Brain microvascular endothelial cell (primary cell): ENCODE data around the gene ALDH5A1.

Source experiments
- DNase-seq: peaks from one replicate; pipeline ENCODE4 v3.0.0-alpha.2; 2020
- H3K27ac ChIP-seq: fragments of 250-450 bp; sonication (Bioruptor Pico); 2 replicates; pipeline ENCODE4 v1.5.1; 2020; ENCODE audit warnings: mild to moderate bottlenecking, moderate library complexity
- H3K27me3 ChIP-seq: fragments of 250-450 bp; sonication (Bioruptor Pico); replicated peaks from 2 replicates; pipeline ENCODE4 v1.5.1; 2020; ENCODE audit warnings: mild to moderate bottlenecking
- H3K36me3 ChIP-seq: fragments of 250-450 bp; sonication (Bioruptor Pico); replicated peaks from 2 replicates; pipeline ENCODE4 v1.5.1; 2020; ENCODE audit warnings: mild to moderate bottlenecking
- H3K4me3 ChIP-seq: 2 replicates; pipeline ENCODE4 v1.5.1; 2011; ENCODE audit warnings: low read depth, mild to moderate bottlenecking, control low read depth, low read length, moderate library complexity
- in situ Hi-C: cut with HindIII; loops from 2 replicates; pipeline ENCODE4 v1.10.0; 2017; ENCODE audit warnings: low sequenced_read_pairs, low pct_ligation_motif_present
- TF ChIP-seq, protein P1 (sequence below): IDR thresholded peaks from 2 replicates; pipeline ENCODE4 v1.5.1; 2011; ENCODE audit warnings: low read depth, mild to moderate bottlenecking, moderate library complexity, low read length, control low read depth, inconsistent platforms; ENCODE audit errors: missing control alignments

The ALDH5A1 gene

DNA sequence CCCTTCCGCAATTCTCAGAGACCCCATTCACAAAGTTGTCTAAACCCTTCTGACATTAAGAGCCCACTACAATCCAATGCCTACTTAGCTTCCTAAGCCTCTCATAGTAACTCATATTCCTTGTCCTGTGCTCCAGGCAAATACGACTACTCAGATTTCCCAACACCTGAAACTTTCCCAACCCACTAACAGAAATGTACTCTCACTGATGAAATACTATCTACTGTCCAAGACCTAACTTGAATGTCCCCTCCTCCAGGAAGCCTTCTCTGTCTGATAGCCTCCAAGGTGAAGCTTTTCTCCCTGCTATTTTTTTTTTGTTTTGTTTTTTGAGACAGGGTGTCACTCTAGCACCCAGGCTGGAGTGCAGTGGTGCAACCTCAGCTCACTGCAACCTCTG lies 35.8 kb upstream of the ALDH5A1 start:
- Histone ChIP-seq H3K27me3 (no peaks in the 10 kb centered on the region), H3K27ac (no peak overlapping the region), H3K4me3 (no peak overlapping the region), H3K36me3 (no peaks in the 10 kb centered on the region)
- TF ChIP-seq, protein P1, sequence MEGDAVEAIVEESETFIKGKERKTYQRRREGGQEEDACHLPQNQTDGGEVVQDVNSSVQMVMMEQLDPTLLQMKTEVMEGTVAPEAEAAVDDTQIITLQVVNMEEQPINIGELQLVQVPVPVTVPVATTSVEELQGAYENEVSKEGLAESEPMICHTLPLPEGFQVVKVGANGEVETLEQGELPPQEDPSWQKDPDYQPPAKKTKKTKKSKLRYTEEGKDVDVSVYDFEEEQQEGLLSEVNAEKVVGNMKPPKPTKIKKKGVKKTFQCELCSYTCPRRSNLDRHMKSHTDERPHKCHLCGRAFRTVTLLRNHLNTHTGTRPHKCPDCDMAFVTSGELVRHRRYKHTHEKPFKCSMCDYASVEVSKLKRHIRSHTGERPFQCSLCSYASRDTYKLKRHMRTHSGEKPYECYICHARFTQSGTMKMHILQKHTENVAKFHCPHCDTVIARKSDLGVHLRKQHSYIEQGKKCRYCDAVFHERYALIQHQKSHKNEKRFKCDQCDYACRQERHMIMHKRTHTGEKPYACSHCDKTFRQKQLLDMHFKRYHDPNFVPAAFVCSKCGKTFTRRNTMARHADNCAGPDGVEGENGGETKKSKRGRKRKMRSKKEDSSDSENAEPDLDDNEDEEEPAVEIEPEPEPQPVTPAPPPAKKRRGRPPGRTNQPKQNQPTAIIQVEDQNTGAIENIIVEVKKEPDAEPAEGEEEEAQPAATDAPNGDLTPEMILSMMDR = no peak
- no peak for DNase-seq
- in situ Hi-C loops = no loop called here

DNA sequence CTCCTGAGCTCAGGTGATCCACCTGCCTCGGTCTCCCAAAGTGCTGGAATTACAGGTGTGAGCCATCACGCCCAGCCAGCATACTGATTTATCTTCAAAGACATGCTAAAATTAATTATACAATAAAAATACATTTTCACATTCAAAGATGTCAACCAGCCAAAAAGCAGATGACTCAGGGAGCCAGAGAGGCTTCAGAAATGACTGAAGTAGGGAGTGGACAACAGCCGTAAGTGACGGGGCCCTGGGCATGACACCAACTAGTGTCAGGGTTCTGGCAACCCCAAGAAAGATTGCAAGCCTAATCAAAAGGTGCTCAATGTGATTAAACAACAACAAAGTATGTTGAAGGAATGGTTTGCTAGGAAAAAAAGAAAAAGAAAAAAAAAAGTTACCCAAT lies 33.8 kb upstream of the ALDH5A1 start:
- Histone ChIP-seq H3K27ac (no peak overlapping the region), H3K27me3 (no peaks in the 10 kb centered on the region), H3K36me3 (no peaks in the 10 kb centered on the region), H3K4me3 (no peak overlapping the region)
- in situ Hi-C loops = no loop called here
- TF ChIP-seq, protein P1 = no peak
- DNase-seq = no peak

DNA sequence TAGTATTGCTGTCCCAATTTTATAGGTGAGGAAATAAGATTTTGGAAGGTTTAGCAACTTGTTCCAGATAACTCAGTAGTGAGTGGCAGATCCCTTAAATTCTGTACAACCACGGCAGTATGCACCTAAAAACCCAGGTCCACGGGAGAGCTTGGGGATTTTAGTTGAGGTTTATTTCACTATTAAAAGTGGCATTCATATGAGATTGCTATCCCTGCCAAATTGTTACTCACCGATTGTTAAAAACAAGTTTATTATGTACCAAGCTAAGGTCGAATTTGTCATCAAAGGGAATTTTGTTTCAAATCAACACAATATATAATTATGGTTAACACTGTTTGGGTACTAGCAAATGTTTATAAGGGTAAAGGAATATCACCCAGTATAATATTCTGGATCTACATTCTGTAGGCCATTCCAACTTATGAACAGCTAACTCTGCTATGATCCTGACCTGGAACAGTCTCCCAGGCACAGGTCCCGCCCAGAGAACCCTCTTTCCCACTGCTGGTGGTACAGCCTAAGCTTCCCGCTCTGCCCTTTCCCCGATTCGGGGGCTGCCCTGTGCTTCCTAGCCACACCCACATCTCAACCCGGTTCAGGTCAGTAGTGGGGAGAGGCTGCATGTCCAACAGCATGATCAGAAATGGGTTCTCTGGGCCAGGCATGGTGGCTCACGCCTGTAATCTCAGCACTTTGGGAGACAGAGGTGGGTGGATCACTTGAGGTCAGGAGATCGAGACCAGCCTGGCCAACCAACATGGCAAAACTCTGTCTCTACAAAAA lies 30.3 kb upstream of the ALDH5A1 start:
- Histone ChIP-seq H3K36me3 (no peaks in the 10 kb centered on the region), H3K4me3 (no peak overlapping the region), H3K27ac (no peak overlapping the region), H3K27me3 (no peaks in the 10 kb centered on the region)
- in situ Hi-C loops = no loop called here
- DNase-seq = no peak
- TF ChIP-seq, protein P1 = no peak

DNA sequence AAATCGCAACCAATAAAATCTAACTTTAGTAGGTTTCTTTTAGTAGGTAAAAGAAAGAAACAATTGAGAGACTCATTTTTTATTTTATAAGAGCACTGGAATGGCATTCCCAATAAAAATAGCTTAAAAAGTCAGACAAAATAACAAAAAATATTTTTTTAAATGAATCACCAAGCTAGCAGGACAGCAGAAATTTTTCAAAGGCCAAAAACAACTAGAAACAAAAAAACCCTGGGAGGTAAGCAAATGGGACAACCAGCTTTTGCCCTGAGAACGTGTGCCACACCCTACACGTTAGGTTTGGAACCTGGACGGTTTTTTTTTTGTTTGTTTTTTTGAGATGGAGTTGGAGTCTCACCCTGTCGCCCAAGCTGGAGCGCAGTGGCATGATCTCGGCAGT lies 25.0 kb upstream of the ALDH5A1 start:
- in situ Hi-C loops = no loop called here
- no peak overlapping the region for H3K27ac ChIP-seq
- DNase-seq = no peak
- H3K27me3 ChIP-seq = no peaks in the 10 kb centered on the region
- TF ChIP-seq, protein P1 = no peak
- no peaks in the 10 kb centered on the region for H3K36me3 ChIP-seq
- no peak overlapping the region for H3K4me3 ChIP-seq

DNA sequence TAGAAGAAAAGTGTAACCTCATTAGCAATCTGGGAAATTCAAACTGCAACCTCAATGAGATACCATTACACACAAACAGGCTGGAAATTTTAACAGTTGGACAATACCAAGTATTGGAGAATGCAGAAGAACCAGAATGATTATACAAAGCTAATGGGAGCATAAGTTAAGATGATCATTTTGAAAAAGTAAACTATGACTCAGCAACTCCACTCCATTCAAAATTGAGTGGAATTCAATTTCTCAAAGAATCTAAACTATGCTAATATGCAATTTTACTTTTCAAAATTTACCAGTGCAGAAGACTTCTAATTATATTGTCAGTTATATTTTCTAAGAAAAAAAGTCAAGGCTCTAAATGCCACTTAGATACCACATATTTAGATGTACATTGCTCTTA lies 22.6 kb upstream of the ALDH5A1 start:
- H3K4me3 ChIP-seq = no peak overlapping the region
- DNase-seq = no peak
- no peak overlapping the region for H3K27ac ChIP-seq
- no peaks in the 10 kb centered on the region for H3K36me3 ChIP-seq
- no peaks in the 10 kb centered on the region for H3K27me3 ChIP-seq
- TF ChIP-seq, protein P1 = no peak
- in situ Hi-C loops = no loop called here

DNA sequence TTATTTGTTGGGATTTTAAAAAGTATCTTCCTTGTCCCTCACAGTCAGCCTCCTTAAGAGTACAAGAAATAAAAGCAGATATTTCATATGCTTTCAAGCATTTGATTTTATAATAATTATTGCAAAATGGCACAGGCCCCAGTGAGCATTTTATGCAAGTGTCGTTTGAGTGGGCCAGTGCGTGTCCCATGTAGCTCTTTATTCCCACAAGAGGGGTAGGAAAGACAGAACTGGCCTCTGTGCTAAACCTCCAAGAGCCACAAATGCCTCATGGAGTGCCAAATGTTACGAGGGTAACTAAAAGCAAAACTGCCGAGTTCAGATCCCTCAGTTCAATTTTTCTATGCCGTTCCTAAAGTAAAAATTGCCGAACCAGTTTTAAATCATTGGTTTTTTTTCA lies 18.1 kb upstream of the ALDH5A1 start:
- no peak for DNase-seq
- H3K36me3 ChIP-seq = no peaks in the 10 kb centered on the region
- H3K27me3 ChIP-seq = no peaks in the 10 kb centered on the region
- H3K27ac ChIP-seq = no peak overlapping the region
- no peak overlapping the region for H3K4me3 ChIP-seq
- TF ChIP-seq, protein P1 = no peak
- in situ Hi-C loops = no loop called here
